K562 treated with DMSO at 1 percent for 12 hours (cell line): ENCODE data around the gene KIF26A. TPM values are rescaled to one million over a fixed set of nuclear protein-coding genes. Genes with fewer than 3 reads are reported as not detected.

Experiments
- total RNA-seq: library from RNA; unstranded; fragments of 300-600 nt; gene quantifications from 2 replicates; pipeline ENCODE4 v1.2.3, GENCODE V29; 2022; ENCODE audit not compliant: insufficient read depth

The KIF26A gene
- total RNA-seq: not detected in 2 replicates

DNA sequence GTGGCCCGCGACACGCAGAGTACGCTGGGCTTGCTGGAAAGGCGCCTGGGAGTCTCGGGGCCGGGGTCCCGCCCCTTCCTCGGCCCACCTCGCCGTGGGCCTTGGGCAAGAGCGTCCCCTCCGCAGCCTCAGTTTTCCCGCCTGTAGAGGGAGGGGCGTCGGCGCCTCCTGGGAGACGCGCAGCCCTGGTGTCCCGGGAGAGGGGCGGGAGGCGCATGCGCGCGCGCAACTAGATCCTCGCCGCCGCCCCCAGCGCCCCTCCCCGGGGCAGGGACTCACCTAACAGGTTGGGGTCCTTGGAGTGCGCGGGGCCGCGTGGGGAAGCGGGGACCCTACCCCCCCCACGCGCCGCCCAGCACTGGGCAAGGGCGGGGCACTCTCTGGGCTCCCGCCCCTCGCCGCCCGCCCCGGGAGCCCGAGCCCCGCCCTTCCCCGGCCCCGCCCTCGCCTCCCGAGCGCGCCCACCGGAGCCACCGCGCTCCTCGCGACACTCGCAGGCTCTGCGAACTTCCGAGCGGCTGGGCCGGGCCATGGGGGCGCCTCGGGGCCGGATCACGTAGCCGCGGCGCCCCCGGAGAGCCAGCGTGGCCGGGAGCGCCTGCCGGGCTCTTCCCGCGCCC lies at the start of gene KIF26A:
Gene KIF26A (plus strand): TSS at position 490 of the 620 bp plus-strand sequence. CDS start 136 bp downstream, outside the sequence.

Other genes starting within 250 kb of the KIF26A start
- not detected in 2 replicates for gene TDRD9, start 210.1 kb upstream of the KIF26A start, total RNA-seq
- not detected in 2 replicates for gene RD3L, start 196.1 kb upstream of the KIF26A start, total RNA-seq
- gene ASPG, start 52.9 kb upstream of the KIF26A start, total RNA-seq: not detected in 2 replicates